HG02610 (cell line): ENCODE results near the gene GNG7.
"Not testable (repeated sequence)": the region's sequence is repeated elsewhere in the genome, so short reads cannot be mapped to it uniquely, and the experiment has no call there.

Experiments
- ATAC-seq: cut with Tn5 transposase; IDR thresholded peaks from one replicate; pipeline ENCODE4 v1.9.1; 2021; ENCODE audit warnings: mild to moderate bottlenecking, moderate library complexity; ENCODE audit not compliant: unreplicated experiment

GNG7 gene

GRCh38 chr19:2493448-2493847, 209.0 kb downstream of the GNG7 start:
- ATAC-seq: not testable (repeated sequence)

GRCh38 chr19:2492870-2493269, 209.6 kb downstream of the GNG7 start:
- ATAC-seq: no peak

GRCh38 chr19:2491130-2491801, 211.2 kb downstream of the GNG7 start:
- ATAC-seq: no peak

DNA sequence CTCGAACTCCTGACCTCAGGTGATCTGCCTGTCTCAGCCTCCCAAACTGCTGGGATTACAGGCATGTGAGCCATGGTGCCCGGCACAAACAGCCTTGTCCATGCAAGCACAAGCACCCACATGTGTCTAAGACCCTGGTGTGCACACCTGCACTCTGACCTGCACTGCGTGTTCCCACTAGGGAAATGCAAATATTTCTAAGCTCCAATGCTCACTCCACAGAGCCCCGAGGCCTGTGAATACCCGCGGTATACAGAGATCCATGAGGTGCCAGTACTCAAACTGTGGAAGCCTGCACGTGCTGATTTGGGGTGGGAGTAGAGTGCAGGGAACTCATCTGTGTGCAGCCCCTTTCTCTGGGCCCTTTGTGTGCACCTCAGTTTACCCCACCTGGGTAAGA, 211.8 kb downstream of the GNG7 start:
- ATAC-seq: no peak

- ATAC-seq: no peak
Measured at GRCh38 chr19:2488942-2489731, 213.4 kb downstream of the GNG7 start.

DNA sequence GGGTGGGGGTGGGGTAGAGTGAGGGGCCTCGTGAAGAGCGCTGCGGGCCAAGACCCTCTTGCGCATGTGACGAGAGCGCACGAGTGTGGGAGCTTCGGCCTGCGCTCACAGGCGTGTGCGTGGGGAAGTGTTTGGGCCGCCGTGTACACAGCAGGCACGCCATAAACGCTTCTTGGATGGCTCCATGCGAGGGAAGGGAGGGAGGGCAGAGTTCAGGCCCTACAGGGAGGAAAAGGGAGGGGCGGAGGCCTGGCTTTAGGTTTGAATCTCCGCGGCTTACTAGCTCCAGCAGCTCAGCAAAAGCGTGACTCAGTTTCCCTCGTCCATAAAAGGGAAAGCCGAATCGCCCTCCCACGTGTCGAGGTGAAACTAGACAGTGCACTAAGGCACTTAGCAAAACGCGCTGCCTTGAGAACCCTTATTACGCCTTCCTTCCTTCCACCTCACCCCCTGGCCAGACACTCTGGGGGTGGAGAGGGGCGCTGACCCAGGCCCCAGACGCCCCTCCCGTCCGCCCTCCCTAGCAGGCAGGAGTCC, 214.0 kb downstream of the GNG7 start:
- ATAC-seq: no peak

DNA sequence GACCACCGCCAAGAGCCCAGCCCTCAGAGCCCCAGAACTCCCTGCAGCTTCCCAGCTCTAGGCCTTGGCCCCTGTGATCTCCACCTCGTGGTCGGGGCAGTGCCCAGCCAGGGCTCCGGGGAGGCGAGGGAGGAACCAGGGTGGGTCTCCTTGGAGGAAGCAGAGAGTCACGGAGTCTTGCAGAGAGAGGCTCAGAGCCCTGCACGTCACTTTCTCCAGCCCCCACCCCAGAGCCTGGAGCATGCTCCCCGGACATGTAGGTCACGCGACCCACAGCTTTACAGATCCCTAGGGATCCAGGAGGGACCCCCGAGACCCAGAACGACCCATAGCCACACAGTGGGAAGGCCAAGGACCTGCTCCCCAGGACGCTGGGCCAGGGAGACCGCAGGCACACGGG, 214.7 kb downstream of the GNG7 start:
- ATAC-seq: no peak

DNA sequence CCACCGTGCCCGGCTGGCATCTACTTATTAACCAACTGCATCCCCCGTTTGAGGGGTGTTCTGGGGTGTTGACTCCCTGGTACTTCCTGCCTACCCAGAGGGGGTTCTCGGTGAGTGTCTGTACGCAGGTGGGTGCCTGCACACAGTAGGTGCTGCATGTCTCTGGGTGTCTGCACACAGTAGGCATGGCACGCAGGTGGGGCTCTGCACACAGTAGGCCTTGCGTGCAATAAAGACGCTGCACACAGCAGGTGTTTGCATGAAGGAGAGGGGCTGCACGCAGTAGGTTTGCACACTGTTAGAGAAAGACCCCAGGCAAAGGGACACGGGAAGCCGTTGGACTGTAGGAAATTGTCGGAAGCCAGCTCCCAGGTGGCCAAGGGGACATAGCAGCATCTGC, 215.4 kb downstream of the GNG7 start:
- no peak for ATAC-seq

- no peak for ATAC-seq
Measured at GRCh38 chr19:2485428-2485827, 217.1 kb downstream of the GNG7 start.

- no peak for ATAC-seq
Measured at GRCh38 chr19:2484178-2484937, 218.1 kb downstream of the GNG7 start.

DNA sequence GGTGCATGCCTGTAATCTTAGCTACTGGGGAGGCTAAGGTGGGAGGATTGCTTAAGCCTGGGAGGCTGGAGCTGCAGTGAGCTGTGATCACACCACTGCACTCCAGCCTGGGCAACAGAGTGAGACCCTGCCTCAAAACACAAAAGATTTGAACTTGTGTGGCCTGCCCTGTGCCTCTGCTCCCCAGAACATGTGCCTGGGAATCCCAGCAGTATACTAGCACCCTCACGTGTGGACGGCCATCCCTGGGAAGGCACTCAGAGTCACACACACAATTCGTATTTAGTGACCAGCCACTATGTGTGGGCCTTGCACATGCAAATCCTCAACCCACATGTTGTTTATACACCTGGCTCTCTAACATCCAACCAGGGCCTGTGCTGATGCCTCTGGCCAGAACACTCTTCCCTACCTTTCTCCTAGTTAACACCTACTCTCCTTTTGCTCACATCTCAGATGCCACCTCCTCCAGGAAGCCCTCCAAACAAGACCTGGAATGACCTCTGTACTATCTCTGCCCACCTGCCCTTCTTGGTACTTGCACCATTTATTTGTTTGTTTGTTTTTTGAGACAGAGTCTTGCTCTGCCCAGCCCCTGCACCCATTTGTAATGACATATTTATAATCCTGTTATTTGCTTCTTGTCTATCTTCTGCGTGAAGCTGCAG, 218.9 kb downstream of the GNG7 start:
- no peak for ATAC-seq

- ATAC-seq: no peak
Measured at GRCh38 chr19:2483084-2483483, 219.4 kb downstream of the GNG7 start.

GRCh38 chr19:2482354-2483038, 220.0 kb downstream of the GNG7 start:
- ATAC-seq: no peak

- no peak for ATAC-seq
Measured at GRCh38 chr19:2481466-2481865, 221.0 kb downstream of the GNG7 start.

DNA sequence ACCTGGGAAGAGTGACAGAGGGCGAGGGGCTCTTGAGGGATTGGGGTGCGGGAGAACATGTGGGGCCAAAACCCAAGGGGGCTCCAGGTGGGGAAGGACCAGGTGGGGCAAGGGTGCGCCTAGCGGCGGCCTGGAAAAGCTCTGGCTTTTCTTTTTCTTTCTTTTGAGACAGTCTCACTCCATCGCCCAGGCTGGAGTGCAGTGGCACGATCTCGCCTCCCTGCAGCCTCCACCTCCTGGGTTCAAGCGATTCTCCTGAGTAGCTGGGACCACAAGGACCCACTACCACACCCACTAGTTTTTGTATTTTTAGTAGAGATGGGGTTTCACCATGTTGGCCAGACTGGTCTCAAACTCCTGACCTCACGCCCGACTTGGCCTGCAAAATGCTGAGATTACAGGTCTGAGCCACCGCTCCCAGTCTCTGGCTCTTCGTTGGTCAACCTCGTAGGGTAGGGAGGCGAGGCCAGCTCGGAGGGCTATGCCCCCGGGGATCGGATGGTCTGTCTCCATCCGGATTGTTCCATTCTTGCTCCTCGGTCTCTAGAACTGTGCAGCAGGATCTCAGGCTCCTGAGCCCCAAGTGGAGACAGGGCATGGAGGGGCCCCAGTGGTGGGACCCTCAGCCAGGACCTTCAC, 222.8 kb downstream of the GNG7 start:
- ATAC-seq: no peak

GRCh38 chr19:2478756-2479555, 223.5 kb downstream of the GNG7 start:
- ATAC-seq: no peak

GRCh38 chr19:2478278-2478755, 224.2 kb downstream of the GNG7 start:
- no peak for ATAC-seq

DNA sequence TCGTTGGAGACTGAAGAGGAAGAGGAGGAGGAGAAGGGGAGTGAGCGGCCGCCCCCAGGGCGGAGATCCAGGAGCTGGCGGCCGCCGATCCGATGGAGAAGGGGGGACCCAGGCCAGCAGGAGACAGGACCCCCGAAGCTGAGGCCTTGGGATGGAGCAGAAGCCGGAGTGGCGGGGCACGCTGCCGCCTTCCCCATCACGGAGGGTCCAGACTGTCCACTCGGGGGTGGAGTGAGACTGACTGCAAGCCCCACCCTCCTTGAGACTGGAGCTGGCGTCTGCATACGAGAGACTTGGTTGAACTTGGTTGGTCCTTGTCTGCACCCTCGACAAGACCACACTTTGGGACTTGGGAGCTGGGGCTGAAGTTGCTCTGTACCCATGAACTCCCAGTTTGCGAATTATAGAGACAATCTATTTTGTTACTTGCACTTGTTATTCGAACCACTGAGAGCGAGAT, 224.7 kb downstream of the GNG7 start:
- ATAC-seq: no peak
